SK-N-MC (cell line): ENCODE data around the gene PDE6H.

Experiments used
- EZH2 ChIP-seq: fragments of 200-600 bp; sonication (generic); IDR thresholded peaks from one replicate; pipeline ENCODE4 v1.6.1; 2017; ENCODE audit warnings: antibody characterized with exemption
- FOXP2 ChIP-seq: optimal IDR thresholded peaks from 2 replicates; pipeline ENCODE3; 2011; ENCODE audit warnings: mild to moderate bottlenecking, moderate library complexity; ENCODE audit not compliant: insufficient read depth; ENCODE audit errors: extremely low read length, control extremely low read depth
- POLR2AphosphoS5 ChIP-seq: IDR thresholded peaks from 2 replicates; pipeline ENCODE4 v1.6.1; 2012; ENCODE audit warnings: mild to moderate bottlenecking, low read depth, low read length, borderline replicate concordance

DNA sequence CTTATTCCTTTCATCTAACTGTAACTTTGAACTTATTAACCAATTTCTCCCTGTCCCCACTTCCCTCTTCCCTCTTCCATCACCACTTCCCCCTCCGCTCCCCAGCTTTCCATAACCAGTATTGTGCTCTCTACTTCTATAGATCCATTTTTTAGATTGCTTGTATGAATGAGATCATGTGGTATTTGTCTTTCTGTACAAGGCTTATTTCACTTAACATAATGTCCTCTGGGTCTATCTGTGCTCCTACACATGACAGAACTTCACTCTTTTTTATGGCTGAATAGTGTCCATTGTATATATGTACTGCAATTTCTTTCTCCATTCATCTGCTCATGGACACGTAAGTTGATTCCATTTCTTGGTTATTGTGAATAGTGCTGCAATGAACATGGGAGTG is 48.9 kb upstream of the PDE6H start:
- TF ChIP-seq POLR2AphosphoS5 (no peak), EZH2 (no peak), FOXP2 (no peak)
